ENCODE data around the gene DHRS1.

Gene DHRS1

GRCh38 chr14:24307575-24308341 lies 8.2 kb upstream of the DHRS1 start, which contains the start of gene CIDEB (continued):
- no peak for TF ChIP-seq REPIN1 (tag by site-specific recombination; IDR thresholded peaks at IDR 0.05; ENCODE audit: low read depth)
- TF ChIP-seq GLIS1 (tag by site-specific recombination; IDR thresholded peaks at IDR 0.05), result 0 out of 2 replicates have a peak, but pooled peaks have one; percentile 16
- TF ChIP-seq ZNF148 (tag by site-specific recombination; IDR thresholded peaks at IDR 0.05; ENCODE audit: borderline replicate concordance), result no peak
- no peak for TF ChIP-seq ZEB2 (tag by site-specific recombination; IDR thresholded peaks at IDR 0.05)

GRCh38 chr14:24307156-24307574 lies 7.6 kb upstream of the DHRS1 start:
- H3K36me3 ChIP-seq (ENCODE audit: control insufficient read depth in 2 of 2, insufficient read depth in 1 of 2, low read length in 2 of 2), result peaks cover 20 to 92% of the 10 kb centered on the region in 2 experiments
- no peak for TF ChIP-seq SP2 (tag by site-specific recombination; IDR thresholded peaks at IDR 0.05)
- CTCF ChIA-PET, result interaction anchor here (0.6 to 5.1 kb wide), 19 partner anchors 8 to 253 kb away, joined by 3 to 70 read pairs (median 7); partner anchors contain the start of genes CBLN3, DHRS1, KHNYN and NOP9
- no peaks in the 10 kb centered on the region for H3K4me1 ChIP-seq (ENCODE audit: control insufficient read depth, insufficient read depth, low read length)
- H3K9me3 ChIP-seq (ENCODE audit: control insufficient read depth, insufficient read depth, low read depth, low read length), result no peaks in the 10 kb centered on the region
- H3K27ac ChIP-seq (ENCODE audit: extremely low read depth, low read depth, low read length), result no peak overlapping the region
- no peak overlapping the region for H3K4me3 ChIP-seq (ENCODE audit: low read depth, low read length)
- POLR2A ChIA-PET, result interaction anchor here (0.8 to 2.2 kb wide), 8 partner anchors 8 to 192 kb away, joined by 3 to 10 read pairs (median 3); partner anchors contain the start of genes CBLN3, DCAF11, DHRS1 and KHNYN

GRCh38 chr14:24304019-24304387 lies 4.4 kb upstream of the DHRS1 start:
- Histone ChIP-seq H3K9me3 (ENCODE audit: control insufficient read depth, insufficient read depth, low read depth, low read length) (no peaks in the 10 kb centered on the region), H3K4me3 (ENCODE audit: low read depth, low read length) (no peak overlapping the region), H3K27ac (ENCODE audit: extremely low read depth, low read depth, low read length) (no peak overlapping the region), H3K36me3 (ENCODE audit: control insufficient read depth in 2 of 2, insufficient read depth in 1 of 2, low read length in 2 of 2) (peaks cover 29 to 74% of the 10 kb centered on the region in 2 experiments), H3K4me1 (ENCODE audit: control insufficient read depth, insufficient read depth, low read length) (peaks cover 6% of the 10 kb centered on the region)
- CTCF ChIA-PET, result interaction anchor here (0.6 to 1.5 kb wide), 4 partner anchors 30 to 246 kb away, joined by 3 to 6 read pairs (median 3); partner anchors contain the start of gene TINF2
- no peak for TF ChIP-seq EGR2 (tag by site-specific recombination; IDR thresholded peaks at IDR 0.05; ENCODE audit: low read depth)
- no peak for TF ChIP-seq ZNF548 (tag by site-specific recombination; IDR thresholded peaks at IDR 0.05)
- no peak for TF ChIP-seq ZNF510 (tag by site-specific recombination; IDR thresholded peaks at IDR 0.05; ENCODE audit: insufficient replicate concordance)
- no peak for TF ChIP-seq IKZF3 (tag by site-specific recombination; IDR thresholded peaks at IDR 0.05)
- no peak for TF ChIP-seq ZBTB6 (tag by site-specific recombination; IDR thresholded peaks at IDR 0.05)
- TF ChIP-seq ELK4 (IDR thresholded peaks at IDR 0.05; ENCODE audit: borderline replicate concordance, low read depth, low read length), result no peak
- POLR2A ChIA-PET, result no interaction called here

GRCh38 chr14:24300326-24300980 lies 873 bp upstream of the DHRS1 start:
- H3K27ac ChIP-seq (ENCODE audit: extremely low read depth, low read depth, low read length), result peak overlapping the region; percentile 55; the same call in 1 of the 2 replicates
- TF ChIP-seq ZNF513 (tag by site-specific recombination; IDR thresholded peaks at IDR 0.05) (0 out of 2 replicates have a peak, but pooled peaks have one; percentile 28), ZSCAN16 (tag by site-specific recombination; IDR thresholded peaks at IDR 0.05) (no peak)
- peak overlapping the region; percentile 85 for H3K4me3 ChIP-seq (ENCODE audit: low read depth, low read length)
- ChIA-PET CTCF (interaction anchor here (0.7 to 5.7 kb wide), 9 partner anchors 8 to 86 kb away, joined by 3 to 133 read pairs (median 3); partner anchors contain the start of genes CIDEB, LTB4R2 and TINF2), POLR2A (interaction anchor here (0.6 to 5.4 kb wide), 8 partner anchors 8 to 762 kb away, joined by 3 to 62 read pairs (median 5); partner anchors contain the start of genes CIDEB, EMC9, MDP1 and RABGGTA)
- H3K9me3 ChIP-seq (ENCODE audit: control insufficient read depth, insufficient read depth, low read depth, low read length), result no peaks in the 10 kb centered on the region
- H3K4me1 ChIP-seq (ENCODE audit: control insufficient read depth, insufficient read depth, low read length), result peaks cover 12% of the 10 kb centered on the region
- H3K36me3 ChIP-seq (ENCODE audit: control insufficient read depth in 2 of 2, insufficient read depth in 1 of 2, low read length in 2 of 2), result peaks cover 26 to 61% of the 10 kb centered on the region in 2 experiments

Measured in HEK293 (cell line).